Bronchial epithelial cell (primary cell): ENCODE measurements around the gene HOXC11. TPM values are rescaled to one million over a fixed set of nuclear protein-coding genes. Genes with fewer than 3 reads are reported as not detected.

Experiments
- DNase-seq: peaks from one replicate; pipeline ENCODE4 v3.0.0-alpha.2; 2010; ENCODE audit warnings: low read depth
- FAIRE-seq: peaks from 2 replicates; lab custom pipeline; 2011; peaks lifted over from hg19 to GRCh38; lab: Jason Lieb, UNC
- H3K27me3 ChIP-seq: 2 replicates; pipeline ENCODE4 v1.5.1; 2011; ENCODE audit warnings: low read length; ENCODE audit not compliant: control insufficient read depth, insufficient read depth
- H3K36me3 ChIP-seq: 2 replicates; pipeline ENCODE4 v1.5.1; 2011; ENCODE audit warnings: low read length; ENCODE audit not compliant: control insufficient read depth, insufficient read depth
- H3K4me3 ChIP-seq: 2 replicates; pipeline ENCODE4 v1.5.1; 2011; ENCODE audit warnings: mild to moderate bottlenecking, low read depth, low read length, control low read depth
- CTCF ChIP-seq: IDR thresholded peaks from 2 replicates; pipeline ENCODE4 v1.5.1; 2011; ENCODE audit warnings: mild to moderate bottlenecking, moderate library complexity, low read length, control low read depth, inconsistent platforms; ENCODE audit not compliant: insufficient read depth, severe bottlenecking
- total RNA-seq: library from RNA; depleted of rRNA; stranded (reverse); fragments of >200 nt; gene quantifications from 2 replicates; pipeline ENCODE4 v1.2.1, GENCODE V29; 2014

HOXC11 gene
- total RNA-seq, 1 donor from 2014 or later: not detected

DNA sequence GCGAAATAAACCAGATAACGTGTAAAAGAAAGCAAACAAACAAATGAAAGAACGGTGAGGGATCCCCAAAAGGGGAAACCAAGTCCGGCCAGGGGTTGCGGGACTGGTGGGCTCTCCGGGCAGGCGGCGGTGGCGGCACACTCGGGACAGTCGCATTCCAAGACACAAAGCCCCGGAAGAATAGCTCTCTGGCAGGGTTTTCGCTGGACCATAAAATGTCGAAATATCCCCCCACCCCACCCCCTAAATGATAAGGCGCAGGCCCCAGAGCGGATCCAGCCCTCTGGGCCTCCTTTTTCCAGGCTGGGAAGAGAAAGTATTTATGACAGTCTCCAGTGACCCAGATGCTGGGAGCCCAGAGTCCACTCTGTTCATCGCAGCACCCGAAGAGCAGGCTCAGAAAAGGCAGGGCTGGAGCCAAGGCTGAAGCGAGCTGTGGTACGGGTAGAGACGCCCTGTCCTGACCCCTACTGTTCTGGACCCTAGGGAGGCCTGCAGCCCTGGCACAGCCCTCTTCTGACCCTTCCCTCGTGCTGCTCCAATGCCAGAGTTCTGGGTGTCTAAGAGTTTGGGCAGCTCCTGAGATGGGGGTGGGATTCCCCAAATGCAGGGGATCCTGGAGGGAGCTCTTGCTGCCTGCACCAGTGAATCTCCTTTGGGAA lies 33.8 kb downstream of the HOXC11 start:
- no peak for TF ChIP-seq CTCF
- Histone ChIP-seq H3K4me3 (peak overlapping the region; percentile 5), H3K27me3 (peaks cover 86% of the 10 kb centered on the region)

GRCh38 chr12:54007538-54008259 lies 34.8 kb downstream of the HOXC11 start:
- FAIRE-seq (no peak), DNase-seq (no peak)
- no peak overlapping the region for H3K4me3 ChIP-seq
- peaks cover 76% of the 10 kb centered on the region for H3K27me3 ChIP-seq
- no peak for TF ChIP-seq CTCF
- no peaks in the 10 kb centered on the region for H3K36me3 ChIP-seq

More for the DNA sequence above, 33.8 kb downstream of the HOXC11 start:
- FAIRE-seq (no peak), DNase-seq (no peak)
- H3K36me3 ChIP-seq: no peaks in the 10 kb centered on the region

DNA sequence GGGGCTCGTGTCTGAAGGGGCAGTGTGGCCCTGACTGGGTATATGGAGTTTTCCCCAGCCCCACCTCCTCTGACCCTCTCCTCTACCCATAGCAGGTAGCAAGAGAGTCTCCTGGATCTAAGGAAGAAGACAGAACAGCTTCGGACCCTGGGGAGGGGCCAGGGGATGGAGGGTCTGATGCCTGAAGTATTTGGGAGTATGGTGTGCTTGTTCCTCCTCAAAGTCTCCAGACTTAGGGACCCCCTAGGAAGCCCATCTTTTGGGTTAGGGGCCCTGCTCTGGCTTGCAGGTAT lies 35.3 kb downstream of the HOXC11 start:
- FAIRE-seq (no peak), DNase-seq (no peak)
- no peak overlapping the region for H3K4me3 ChIP-seq
- peaks cover 75% of the 10 kb centered on the region for H3K27me3 ChIP-seq
- no peak for TF ChIP-seq CTCF
- H3K36me3 ChIP-seq: no peaks in the 10 kb centered on the region

DNA sequence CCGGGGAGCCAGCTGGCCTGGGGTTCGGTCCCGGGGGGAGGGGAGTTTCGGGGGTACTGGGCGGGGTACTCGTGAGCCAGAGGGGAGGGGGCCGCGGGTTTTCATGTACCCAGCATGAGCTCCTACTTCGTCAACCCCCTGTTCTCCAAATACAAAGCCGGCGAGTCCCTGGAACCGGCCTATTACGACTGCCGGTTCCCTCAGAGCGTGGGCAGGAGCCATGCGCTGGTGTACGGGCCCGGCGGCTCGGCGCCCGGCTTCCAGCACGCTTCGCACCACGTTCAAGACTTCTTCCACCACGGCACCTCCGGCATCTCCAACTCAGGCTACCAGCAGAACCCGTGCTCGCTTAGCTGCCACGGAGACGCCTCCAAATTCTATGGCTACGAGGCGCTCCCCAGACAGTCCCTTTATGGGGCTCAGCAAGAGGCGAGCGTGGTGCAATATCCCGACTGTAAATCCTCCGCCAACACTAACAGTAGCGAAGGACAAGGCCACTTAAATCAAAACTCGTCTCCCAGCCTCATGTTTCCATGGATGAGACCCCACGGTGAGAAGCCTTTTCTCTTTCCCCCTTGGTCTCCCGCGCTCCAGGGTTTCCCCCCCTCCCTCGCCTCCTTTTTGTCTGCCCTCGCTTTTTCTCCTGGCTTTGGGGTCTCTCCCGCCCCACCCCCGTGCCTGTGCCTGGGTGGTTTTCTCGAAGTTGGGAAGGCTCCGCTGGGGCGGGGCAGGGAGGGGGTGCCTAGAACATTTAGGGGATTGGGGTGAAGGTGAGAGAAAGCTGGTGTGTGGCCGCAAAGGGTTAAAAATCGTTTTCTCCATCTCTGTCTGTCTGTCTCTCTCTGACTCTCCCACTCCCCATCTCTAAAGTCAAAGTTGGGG lies 36.5 kb downstream of the HOXC11 start:
- DNase-seq: no peak
- Histone ChIP-seq H3K4me3 (no peak overlapping the region), H3K27me3 (peaks cover 76% of the 10 kb centered on the region), H3K36me3 (no peaks in the 10 kb centered on the region)
- TF ChIP-seq CTCF: no peak
- FAIRE-seq: no peak

DNA sequence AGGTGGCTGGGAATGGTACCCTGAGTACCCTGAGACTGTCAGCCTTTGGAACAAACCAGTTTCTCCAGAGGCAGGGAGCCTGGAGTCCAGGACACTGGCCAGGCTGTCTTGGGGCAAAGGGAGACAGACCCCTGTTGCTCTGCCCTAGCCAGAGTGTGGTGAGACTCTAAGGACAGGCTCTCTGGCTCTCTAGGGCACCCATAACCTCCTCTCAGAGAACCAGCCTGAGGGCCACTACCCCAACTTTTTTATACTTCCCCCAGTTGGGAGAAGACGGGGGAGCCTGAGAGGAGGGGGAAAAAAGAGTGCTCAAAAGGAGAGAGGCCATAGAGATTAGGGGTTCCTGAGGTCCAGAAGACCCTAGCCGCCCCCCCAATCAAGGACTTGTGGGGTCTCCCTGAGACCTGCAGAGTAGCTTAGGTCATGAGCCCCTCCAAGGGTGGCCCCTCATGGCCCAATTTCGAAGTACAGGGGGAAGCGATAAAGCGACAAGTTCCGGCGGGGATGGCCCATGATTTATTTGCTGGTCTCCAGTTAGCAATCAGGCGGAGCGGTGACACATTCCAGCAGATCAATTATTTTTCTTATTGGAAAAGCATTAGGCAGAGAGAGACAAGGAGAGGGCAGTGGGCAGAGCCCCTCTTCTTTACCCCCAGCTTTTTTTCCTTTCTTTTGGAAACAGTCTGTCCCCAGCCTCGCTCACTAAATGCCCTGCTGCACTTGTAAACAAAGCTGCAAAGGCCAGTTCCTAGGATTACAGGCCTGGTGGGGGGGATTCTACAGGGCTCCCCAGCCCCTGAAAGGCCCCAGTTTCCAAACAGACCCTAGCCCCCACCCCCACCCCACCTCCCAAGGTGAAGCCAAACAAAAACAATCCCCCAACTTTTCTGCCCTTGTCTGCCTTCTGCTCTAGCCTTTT lies 37.4 kb downstream of the HOXC11 start:
- peaks cover 72% of the 10 kb centered on the region for H3K27me3 ChIP-seq
- no peak for DNase-seq
- H3K4me3 ChIP-seq: no peak overlapping the region
- FAIRE-seq: no peak
- H3K36me3 ChIP-seq: no peaks in the 10 kb centered on the region
- no peak for TF ChIP-seq CTCF
